Uterus (tissue), 2 donors: ENCODE data around the gene POU2AF3.

Experiments
- CTCF ChIP-seq, 4 experiments: fragments of 200-600 bp in 2 of 4; fragments of 450-650 bp in 2 of 4; sonication (generic) in 2 of 4; IDR thresholded peaks; one replicate each; pipeline ENCODE4 v1.5.1; 2016 to 2019; ENCODE audit warnings: antibody characterized with exemption in 4 of 4, mild to moderate bottlenecking in 2 of 4, moderate library complexity in 1 of 4
- POLR2A ChIP-seq, 2 donors: fragments of 450-650 bp; IDR thresholded peaks; one replicate each; pipeline ENCODE4 v1.6.1; 2016; ENCODE audit warnings: antibody characterized with exemption in 2 of 2, mild to moderate bottlenecking in 1 of 2, moderate library complexity in 1 of 2

- TF ChIP-seq CTCF (IDR thresholded peaks at IDR 0.05) (no peak), POLR2A (IDR thresholded peaks at IDR 0.05) (no peak)
Measured at GRCh38 chr11:111305162-111305802, 6.9 kb downstream of the POU2AF3 start.
